ENCODE measurements around the gene FAM135A.

Gene FAM135A

DNA sequence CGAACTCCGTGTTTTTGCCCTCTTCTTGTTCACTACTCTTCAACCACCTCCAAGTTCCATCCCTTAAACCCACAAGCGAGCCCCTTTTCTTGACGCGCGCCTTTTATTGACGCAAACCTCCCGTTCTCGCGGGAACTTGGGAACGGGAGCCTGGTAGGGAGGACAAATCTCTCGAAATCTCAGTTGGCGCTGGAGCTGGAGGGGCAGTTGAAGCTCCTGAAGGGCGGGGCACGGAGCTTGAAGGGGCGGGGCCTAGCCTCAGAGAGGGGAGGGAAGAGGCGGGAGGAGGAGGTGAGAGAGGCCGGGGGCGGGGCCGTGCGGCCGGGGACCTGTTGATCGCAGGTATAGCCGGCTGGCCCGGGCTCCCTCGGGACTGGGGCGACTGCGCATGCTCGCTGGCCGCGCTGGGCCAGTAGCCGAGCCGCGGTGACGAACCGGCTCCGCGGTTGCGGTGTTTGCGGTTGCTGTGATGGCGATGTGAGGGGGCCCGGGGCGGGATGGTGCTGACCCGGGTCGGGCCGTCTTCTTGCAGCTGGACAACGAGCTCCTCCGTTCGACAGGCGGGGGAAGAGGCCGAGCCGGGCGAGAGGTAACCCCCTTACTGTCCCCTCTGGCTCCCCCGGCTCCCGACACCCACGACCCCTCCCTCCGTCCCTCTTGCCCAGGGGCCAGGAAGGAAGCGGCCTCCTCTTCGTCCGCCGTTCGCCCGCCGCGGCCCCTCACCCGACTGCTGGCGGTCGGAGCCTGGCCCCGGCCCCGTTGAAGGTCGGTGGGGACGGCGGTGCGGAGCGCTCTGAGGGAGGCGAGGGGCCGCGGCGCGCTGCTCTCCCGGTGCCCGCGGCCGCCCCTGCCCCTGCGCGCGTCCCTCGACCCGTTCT, at the start of gene FAM135A:
Gene FAM135A (plus strand): TSS at position 395 of the 878 bp plus-strand sequence. CDS start 14,835 bp downstream, outside the sequence.
- peak; percentile 98 for DNase-seq (ENCODE audit: low spot score)

DNA sequence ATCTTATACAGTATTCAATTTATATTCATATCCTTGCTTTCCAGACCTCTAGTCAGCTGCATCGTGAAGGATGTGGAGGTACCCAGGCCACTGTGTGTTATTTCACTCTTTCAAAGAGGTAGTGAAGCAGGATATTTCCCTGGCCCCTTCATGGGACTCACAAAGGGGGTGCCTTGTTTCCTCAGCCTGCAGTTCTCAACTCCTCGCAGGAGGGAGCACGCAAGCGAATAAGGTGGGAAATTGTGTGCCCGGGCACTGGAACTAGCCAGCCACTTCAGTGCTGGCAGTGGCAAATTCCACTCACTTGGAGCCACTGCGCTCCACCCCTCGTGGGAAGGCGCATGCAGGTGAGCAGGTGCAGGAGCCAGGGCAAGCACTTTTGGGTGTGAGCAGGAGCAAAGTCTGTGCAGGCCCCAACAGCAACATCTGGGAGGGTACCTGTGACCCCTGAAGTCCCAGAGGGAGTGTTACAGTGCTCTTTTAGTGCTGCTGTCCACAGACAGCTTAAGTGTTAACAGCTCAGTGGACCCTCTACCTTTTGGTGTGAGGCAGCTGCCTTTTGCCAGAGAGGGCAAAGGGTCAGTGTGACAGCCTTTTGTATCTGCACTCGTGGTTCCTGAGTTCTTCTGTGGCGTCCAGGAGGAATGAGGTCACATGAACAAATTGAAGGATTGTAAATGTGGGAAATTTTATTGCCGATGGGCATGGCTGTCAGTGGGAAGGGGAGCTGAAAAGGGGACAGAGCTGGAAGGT, 49.4 kb upstream of the FAM135A start:
- no peak for DNase-seq (ENCODE audit: low spot score)

DNA sequence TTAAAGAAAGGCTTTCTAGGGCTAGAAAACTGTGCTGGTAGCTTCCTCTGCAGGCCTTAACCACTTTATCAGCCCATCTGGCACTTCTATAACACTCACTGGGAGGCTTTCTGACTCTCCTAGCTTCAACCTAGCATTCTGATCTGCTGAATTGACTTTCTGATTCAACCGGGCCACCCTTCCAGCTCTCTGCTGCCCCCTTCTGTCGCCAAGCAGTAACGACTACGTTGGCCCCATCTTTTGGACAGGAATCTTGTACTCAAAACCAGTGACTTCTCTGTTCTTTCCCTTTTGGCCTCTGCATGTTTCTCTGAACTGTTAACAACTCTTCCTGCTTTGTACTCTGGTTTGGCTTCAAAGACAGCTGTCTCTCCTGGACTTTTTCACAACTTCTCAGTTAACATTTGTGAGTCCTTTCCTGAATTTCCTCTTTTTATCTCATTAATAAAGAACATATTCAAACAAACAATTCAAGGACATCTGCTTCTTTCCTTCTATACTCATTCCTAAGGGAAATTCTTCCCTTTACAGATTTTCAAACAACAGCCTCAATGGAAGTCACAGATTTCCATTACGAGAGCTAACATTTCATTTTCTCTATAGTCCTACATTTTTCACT, 43.9 kb upstream of the FAM135A start:
- peak; percentile 82 for DNase-seq (ENCODE audit: low spot score)

DNA sequence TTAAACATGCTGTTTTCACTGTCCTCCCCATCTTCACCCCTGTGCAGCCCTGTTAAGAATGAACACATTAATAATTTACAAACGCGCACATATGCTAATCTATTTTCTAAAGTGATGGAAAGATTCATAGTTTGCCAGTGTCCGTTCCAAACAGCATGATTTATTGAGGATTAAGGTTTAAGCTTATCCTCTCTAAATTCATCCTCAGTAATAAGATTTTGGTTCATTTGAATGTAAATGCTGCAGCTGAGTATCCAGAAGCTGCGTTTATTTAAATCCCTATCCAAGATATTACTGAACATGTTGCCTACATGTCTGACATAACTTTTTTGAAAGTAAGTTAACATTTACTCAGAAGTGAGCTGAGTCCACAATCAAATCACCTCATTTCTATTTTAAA, 42.8 kb upstream of the FAM135A start:
- no peak for DNase-seq (ENCODE audit: low spot score)

DNA sequence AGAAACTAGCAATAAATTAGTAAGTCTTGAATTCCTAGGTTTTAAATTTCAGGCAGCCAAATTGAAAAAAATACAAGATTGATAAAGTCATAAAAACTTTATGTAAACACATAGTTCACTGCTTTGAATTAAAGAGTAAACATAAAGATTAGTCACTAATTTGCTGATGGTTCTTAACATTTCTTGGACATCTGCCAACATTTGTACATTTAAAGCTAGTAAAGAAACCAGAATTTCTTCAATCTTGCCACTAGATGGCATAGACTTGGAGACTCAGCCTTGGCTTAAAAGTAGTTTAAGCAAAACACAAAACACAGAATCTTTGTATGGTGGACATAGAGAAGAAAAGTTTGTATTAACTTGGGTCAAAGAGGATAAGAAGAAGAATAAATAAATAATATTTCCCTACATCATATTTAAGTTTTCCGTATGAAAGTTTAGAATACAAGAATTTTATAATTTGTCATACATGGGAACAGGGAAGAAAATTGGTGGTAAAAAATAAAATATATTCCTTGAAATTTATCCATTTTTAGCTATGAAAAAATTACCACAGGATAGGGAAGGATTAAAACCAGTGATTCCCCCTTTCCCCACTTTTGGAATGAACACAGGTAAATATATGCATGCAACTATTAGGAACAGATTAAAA, 41.7 kb upstream of the FAM135A start:
- DNase-seq (ENCODE audit: low spot score), result peak; percentile 58

DNA sequence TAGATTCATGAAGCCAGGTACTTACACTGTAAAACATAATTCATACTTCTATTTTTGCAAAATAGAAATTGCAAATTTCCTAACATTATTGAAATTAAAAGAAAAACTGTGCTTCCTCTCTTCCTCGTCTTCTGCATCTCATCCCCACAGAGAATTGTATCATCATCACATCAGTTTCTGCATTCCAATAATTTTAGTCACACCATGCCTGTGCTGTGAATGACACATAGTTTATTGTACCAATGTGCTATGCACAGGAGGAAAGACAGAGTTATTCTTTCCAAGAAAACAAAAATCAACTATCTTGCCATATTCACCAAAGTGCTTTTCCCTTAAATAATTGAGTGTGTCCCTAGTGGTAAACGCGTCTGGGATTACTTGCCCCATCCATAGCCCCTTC, 38.1 kb upstream of the FAM135A start:
- DNase-seq (ENCODE audit: low spot score), result peak; percentile 24

DNA sequence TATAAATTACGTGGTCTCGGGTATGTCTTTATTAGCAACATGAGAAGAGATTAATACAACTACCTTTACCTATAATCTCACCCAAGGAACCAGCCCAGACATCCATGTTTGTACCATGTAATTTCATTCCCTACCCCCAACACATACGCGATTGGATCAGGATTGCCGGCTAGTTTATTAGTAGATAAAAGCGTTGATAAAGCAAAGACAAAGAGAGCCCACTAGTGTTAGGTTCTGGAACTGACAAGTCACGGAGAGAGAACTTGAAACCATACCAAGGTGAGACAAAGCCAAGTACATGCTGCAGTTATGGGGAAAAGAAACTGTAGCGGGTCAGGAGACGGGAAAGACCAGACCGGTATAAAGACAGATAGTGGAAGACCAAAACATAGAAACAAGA, 37.4 kb upstream of the FAM135A start:
- no peak for DNase-seq (ENCODE audit: low spot score)

DNA sequence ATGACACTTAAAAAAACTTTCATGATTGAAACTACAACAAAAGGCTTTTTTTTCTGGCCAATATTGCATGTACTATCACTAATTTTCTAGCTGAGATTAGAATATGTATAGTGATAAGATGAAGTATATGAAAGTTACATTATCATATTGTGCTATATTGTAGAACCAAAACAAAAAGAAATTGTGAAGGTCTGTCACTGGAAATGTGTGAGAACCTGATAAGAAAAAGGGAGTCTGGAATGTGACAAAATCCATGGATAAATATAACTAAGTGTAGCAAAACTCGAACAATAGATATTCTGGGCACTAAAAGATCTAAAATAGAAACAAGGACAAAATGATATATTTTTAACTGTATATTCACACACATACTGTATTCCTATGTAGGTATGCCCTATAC, 36.7 kb upstream of the FAM135A start:
- DNase-seq (ENCODE audit: low spot score), result no peak

DNA sequence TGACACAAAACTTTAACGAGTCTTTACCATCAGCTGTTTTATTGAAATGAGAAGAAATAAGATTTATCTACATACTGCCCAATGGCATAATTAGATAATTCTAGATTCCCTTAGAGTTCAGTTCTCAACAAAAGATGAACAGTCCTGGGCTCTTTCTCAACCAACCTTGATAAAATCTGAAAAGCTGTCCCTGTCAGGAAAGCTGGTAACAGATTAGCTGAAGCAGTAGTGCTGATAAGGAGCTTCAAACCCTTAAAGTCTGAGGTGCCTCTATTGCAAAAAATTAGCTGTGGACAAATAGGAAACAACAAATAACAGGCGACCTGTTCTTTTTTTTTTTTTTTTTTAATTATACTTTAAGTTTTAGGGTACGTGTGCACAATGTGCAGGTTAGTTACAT, 35.9 kb upstream of the FAM135A start:
- no peak for DNase-seq (ENCODE audit: low spot score)

DNA sequence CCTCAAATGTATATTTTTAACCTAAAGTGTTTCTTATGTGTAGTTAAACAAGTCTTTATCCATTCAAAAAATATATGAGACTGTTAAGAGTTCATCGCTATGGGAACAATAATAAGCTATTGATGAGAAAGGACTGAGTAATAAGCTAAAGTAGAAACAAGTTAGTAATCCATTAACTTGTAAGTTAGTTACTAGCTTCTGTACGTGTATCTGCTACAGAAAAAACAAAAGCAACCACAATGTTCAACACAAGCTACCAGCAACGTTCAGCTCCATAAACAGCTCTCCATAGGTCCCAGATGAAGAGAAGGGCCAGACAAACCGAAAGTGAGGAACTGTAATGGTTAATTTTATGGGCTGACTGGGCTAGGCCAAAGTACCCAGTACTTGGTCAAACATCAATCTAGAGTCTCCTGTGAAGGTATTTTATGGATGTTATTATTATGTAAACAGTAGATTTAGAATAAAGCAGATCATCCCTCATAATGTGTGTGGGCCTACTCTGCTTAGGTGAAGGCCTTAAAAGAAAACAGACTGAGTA, 33.8 kb upstream of the FAM135A start:
- DNase-seq (ENCODE audit: low spot score), result no peak

DNA sequence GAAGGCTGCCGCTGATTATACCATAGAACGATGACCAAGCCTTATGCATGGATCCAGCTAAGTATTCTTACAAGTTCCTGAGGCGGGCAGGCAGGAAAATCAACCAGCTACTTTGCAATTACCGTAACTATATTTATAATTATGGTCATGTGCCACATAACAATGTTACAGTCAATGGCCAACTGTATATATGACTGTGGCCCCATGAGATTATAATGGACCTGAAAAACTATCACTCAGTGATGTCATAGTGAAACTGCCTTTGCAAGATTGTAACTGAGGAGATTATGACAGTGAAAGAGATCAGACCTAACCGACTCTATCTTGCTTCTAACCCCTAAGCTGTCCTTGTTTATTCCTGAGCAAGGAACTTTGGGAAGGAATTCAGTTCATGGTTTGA, 33.1 kb upstream of the FAM135A start:
- no peak for DNase-seq (ENCODE audit: low spot score)

DNA sequence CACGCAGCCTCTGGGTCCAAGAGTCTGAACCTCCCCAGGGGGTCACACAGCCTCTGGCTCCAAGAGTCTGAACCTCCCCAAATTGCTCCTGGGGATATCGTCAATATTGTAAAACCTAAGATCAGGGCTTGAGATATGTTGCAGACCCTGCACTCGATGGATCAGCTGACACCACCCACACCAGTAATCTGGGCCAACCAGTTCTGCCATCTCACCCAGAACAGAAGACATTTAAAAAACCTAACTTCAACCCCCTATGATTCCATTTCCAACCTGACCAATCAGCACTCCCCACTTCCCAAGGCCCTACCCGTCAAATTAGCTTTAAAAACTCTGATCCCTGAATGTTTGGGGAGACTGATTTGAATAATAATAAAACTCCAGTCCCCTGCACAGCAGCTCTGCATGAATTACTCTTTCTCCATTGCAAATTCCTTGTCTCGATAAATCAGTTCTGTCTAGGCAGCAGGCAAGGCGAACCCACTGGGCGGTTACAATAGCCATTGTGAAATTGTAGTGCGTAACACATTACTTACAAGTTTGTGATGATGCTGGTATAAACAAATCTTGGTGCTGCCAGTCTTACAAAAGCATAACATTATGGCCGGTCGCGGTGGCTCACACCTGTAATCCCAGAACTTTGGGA, 32.4 kb upstream of the FAM135A start:
- no peak for DNase-seq (ENCODE audit: low spot score)

DNA sequence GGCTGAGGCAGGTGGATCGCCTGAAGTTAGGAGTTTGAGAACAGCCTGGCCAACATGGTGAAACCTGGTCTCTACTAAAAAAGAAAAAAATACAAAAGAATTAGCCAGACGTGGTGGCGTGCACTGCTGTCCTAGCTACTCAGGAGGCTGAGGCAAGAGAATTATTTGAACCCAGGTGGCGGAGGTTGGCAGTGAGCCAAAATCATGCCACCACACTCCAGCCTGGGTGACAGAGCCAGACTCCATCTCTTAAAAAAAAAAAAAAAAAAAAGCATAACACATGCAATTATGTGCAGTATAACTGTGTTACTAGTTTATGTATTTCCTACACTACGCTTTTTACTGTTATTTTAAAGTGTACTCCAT, 31.9 kb upstream of the FAM135A start:
- no peak for DNase-seq (ENCODE audit: low spot score)

DNA sequence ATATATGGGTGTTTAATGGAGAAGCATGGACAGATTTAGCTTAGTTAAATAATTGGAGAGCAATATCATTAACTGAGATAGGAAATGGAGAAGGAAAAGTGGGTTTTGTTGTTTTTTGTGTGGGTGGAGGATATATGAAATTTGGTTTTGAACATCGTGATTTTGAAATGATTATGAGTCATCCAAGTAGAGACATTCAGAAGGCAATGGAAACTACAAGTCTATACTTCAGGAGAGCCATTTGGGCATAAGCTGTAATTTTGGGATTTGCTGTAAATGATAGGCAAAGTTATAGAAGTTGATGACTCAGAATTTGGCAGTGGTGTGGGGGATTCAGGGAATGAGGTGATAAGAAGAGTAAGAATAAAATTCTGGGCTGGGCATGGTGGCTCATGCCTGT, 27.4 kb upstream of the FAM135A start:
- DNase-seq (ENCODE audit: low spot score), result no peak

DNA sequence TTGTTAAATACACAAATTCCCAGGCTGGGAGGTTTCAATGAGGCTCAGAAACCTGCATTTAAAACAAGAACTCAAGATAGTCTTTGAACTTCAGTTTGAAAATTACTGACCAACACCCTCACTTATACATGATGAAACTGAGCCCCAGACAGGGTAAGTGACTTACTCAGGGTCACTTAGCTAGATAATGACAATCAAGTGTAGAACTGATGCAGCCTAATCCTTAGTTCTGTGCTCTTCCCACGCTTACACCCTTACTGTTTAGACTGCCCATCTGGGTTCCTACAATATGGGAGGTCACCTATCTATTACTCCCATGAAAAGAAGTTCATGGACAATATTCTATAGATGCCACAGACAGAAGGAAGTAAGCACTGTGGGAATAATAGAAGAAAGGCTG, 24.5 kb upstream of the FAM135A start:
- DNase-seq (ENCODE audit: low spot score), result no peak

DNA sequence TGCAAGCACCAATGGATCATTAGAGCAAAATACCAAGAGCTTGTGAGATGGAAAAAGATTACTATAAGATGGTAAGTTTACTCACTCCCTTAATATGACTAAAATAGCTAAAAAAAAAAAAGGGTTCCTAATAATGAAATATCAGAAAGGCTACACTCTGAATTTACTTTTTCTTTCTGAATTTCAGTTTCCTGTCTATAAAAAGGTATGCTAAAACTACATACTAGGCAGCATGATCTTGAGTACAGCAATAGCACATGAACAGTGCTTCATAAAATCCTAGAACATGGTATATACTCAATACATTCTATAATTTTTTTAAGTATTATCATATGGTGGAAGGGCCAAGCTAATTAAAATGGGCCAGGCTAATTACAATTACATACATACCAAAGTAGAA, 24.0 kb upstream of the FAM135A start:
- no peak for DNase-seq (ENCODE audit: low spot score)

DNA sequence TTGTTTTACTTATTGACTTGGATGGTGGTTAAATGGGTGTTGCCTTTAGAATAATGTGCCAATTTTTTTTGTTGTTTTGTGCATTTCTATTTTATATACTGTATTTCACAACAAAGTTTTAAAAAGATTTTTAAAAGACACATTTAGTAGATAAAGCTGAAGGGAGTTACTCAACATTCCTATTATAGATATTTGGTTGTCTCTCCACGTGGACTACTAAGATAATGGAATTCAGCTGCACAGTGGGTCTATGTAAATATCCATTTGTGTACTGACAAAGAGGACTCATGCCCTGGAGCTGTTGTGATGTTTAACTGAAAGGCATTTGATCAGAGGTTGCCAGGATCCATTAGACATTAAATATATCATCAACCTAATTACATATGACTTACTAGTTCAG, 23.2 kb upstream of the FAM135A start:
- DNase-seq (ENCODE audit: low spot score), result no peak

DNA sequence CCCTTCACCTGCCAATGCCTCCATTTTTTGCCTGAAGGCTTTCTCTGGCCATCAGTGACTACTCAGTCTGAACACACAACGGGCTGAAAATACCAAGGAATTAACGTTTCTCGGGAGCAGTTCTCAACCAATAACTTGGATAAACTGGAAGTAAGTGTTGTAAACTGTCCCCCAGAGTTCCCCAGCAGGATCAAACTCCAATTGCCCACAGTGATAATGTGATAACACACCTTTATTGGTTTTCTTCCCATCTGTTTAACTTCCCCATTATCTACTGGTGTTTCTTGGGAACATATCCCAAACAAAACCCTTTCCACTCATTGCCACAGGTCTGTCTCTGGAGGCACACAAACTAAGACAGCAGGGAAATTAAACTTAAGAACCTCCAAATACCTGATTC, 21.8 kb upstream of the FAM135A start:
- DNase-seq (ENCODE audit: low spot score), result no peak

DNA sequence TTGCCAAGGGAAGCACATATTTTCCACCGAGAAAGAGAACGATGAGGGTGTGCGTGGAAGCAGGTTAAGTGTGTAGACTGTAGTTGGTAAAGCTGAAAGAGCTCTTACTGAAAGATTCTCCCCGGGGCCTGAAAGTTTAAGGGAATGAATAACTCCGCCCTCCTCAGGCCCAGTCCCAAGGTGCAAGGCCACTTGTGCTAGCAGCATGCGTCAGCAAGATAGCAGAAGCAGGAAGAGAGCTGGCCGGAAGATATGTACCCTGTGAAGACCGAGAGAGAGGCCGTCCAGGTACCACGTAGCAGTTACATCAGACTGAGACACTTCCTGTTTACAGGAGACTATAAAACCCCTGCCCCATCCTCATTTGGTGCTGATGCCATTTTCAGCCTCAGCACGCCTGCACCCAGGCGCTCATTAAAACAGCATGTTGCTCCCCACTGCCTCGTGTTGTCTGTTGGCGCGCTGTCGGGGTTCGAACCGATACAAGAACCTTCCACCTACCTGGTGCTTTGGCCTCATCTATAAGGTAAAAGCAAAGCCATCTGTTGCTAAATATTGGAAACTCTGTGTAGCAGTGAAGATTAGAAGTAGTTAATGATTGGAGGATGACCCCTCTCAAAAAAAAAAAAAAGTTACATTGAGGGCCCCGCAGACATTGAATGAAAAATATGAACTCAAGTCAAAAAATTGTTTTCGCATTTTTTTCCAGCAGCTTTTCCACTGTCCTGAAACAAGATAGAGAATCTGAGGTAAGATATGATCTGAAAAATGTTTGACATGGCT, 18.6 kb upstream of the FAM135A start:
- no peak for DNase-seq (ENCODE audit: low spot score)

DNA sequence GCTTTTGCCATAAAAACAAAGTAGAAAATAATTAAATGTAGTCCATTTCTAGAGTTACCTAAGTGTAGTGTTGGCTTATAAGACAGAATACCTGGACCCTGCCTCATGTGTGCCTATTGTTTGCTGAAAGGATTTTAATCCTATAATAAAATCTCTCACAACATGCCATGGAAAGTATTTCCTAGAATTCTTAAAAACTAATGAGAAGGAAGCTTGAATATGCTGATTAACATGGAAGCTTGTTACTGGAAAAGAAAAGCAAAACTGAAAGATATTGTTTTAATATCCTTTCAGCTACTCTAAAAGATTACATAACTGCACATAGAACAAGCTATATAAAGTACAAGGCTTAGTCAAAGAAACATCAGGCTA, 18.0 kb upstream of the FAM135A start:
- no peak for DNase-seq (ENCODE audit: low spot score)

DNA sequence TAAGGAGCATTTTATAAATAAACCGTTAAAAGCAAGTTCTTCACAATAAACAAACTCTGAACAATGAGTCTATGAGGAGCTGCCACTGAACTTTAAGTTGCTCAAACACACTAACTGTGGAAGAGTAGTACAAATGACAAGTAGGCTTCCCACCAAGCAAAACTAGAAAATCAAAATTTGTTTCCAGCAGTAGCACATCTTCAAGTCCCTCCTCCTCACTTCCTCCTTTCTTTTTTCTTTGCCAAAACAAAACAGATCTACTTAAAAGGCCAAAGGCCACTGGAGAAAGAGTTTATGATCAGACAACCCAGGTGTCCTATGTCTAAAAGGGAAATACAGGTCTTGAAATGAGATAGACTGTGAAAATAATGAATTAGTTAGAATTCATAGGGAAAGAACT, 17.1 kb upstream of the FAM135A start:
- DNase-seq (ENCODE audit: low spot score), result no peak
